Right cardiac atrium (tissue), 5 donors: ENCODE measurements around the gene EFCAB14. TPM values are rescaled to one million over a fixed set of nuclear protein-coding genes. Genes with fewer than 3 reads are reported as not detected.
A peak's percentile ranks its signal among the peaks of the same experiment; 100 is the strongest.
"Not testable (repeated sequence)": the region's sequence is repeated elsewhere in the genome, so short reads cannot be mapped to it uniquely, and the experiment has no call there.

Experiments used
- ATAC-seq, 2 donors: fragments of 200-7000 bp; cut with Tn5 transposase; one replicate each; pipeline versions ENCODE4 v1.8.0 to v1.9.1; 2020; ENCODE audit warnings: moderate library complexity in 2 of 2, mild to moderate bottlenecking in 1 of 2
- DNase-seq, 3 donors: peaks; one replicate each; pipeline ENCODE4 v3.0.0-alpha.2; 2020
- H3K27ac ChIP-seq: one replicate; pipeline ENCODE4 v1.5.1; 2013; ENCODE audit warnings: mild to moderate bottlenecking, low read length, control low read depth, moderate library complexity
- H3K27me3 ChIP-seq: one replicate; pipeline ENCODE4 v1.6.1; 2013; ENCODE audit not compliant: control insufficient read depth, insufficient read depth
- H3K4me1 ChIP-seq: one replicate; pipeline ENCODE4 v1.6.1; 2013; ENCODE audit warnings: low read length; ENCODE audit not compliant: control insufficient read depth, insufficient read depth
- H3K4me3 ChIP-seq: one replicate; pipeline ENCODE4 v1.5.1; 2013; ENCODE audit warnings: low read length, control low read depth
- H3K9me3 ChIP-seq: one replicate; pipeline ENCODE4 v1.6.1; 2013; ENCODE audit warnings: low read length; ENCODE audit not compliant: control insufficient read depth
- WGBS: extraction: QIAGEN DNeasy Blood & Tissue Kit; methylation state at CpG from one replicate; pipeline ENCODE4 v1.1.7; 2013; 5-methylcytosine and 5-hydroxymethylcytosine counted together
- intact Hi-C, 4 donors: fragments of 100-400 bp; cut with DNase I; formaldehyde crosslinking; loops; one replicate each; pipeline versions ENCODE4 v1.11.0 to v1.14.0; 2022 to 2023
- polyA plus RNA-seq: library from polyadenylated mRNA; stranded (reverse); fragments of 200-250 nt; gene quantifications from one replicate; pipeline ENCODE4 v1.2.3, GENCODE V29; 2013
- total RNA-seq, 4 donors: library from RNA; stranded (reverse); fragmentation: NEBNext Ultra II Directional; extraction: Animal tissue kit (Norgen Biotek cat#: 25700); gene quantifications; one replicate each; pipeline ENCODE4 v1.2.1, GENCODE V29; 2021
- donor health status: healthy with polysubstance abuse.
- donor health status: DM: no; HTN: yes; CAD: no.
- donor health status: DM: no; HTN: no; CAD: no.
- donor health status: DM: no; HTN: yes; CAD: no; lungs with severe emphysema.
- donor health status: DM: yes; HTN: yes; CAD: no.

Gene EFCAB14
- total and polyA plus RNA-seq, 5 donors = 21.3 to 78.3 (median 73.0) TPM

DNA sequence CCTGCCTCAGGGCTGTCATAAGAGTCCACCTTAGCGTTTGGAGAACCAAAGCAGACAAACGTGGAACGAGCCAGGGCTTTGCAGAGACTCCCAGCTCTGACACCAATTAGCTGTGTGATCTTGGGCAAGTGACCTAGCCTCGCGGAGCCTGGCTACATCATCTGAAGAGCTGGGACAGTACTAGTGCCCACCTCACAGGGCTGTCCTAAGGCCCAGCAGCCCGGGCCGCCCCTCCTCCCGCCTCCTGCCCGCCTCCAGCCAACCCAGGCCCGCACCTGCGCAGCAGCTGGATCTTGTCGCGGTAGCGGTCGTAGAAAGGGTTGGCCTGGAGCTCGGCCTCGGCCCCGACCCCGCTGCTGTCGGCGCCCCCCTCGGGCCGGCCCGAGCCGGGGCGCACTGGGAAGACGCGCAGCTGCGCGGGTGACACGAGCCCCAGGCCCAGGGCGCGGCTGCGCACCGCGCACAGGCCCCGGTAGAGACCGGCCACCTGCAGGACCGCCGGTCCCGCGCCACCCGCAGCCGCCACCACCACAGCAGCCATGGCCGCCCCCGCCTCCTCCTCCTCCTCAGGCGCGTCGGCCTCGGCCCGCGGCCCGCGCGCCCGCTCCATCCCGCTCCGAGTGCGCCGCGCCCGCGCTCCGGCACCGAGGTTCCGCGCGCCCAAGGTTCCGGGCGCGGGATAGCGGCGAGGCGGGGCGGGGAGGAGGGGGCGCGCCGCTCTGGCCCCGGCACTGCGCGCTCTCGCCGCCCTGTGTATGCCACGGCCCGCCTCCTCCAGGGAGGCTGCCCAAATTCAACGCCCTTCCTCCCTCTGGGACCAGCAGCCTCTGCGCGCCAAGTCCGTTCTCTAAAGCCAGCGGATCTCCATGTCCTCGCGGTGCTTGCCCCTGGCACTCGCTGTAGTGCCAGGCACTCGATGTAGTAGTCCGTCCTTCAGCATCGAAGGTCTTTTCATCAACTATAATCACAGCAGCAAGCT is 50.8 kb downstream of the EFCAB14 start, which contains the start of gene ATPAF1:
Gene ATPAF1 (minus strand): TSS at position 583 of the 979 bp plus-strand sequence. CDS start 42 bp downstream, at position 541.
- ATAC-seq = peak; percentile 95

DNA sequence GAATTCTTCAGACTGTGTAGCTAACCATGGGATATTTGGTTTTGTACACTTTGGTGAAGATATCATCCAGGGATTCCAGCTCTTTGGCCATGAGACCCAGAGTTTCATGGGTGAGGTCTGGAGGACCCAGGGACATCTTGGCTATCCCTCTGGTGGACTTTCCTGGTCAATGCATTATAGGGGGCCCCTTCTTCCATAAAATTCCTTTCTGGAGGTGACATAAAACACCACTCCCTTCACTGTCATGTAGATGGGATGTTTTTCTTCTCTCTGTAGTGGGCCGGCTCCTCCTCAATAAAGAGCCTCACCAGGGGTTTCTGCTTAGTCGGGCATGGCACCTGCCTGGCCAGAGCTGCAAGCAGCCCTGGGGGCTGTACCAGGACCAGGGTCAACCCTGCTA is 52.9 kb downstream of the EFCAB14 start:
- H3K4me1 ChIP-seq = no peaks in the 10 kb centered on the region
- H3K27ac ChIP-seq = no peak overlapping the region
- no peak for ATAC-seq
- 86% methylated on average over 2 of the region's 2 CpGs for WGBS
- no peaks in the 10 kb centered on the region for H3K9me3 ChIP-seq
- no peak overlapping the region for H3K4me3 ChIP-seq
- no peaks in the 10 kb centered on the region for H3K27me3 ChIP-seq
- intact Hi-C loops = loop anchor here in 1 of 4 donors (10.0 kb wide), 1 partner anchor 59 kb away; no protein-coding TSS in a partner anchor
- DNase-seq = no peak

More for the DNA sequence above, 50.8 kb downstream of the EFCAB14 start, which contains the start of gene ATPAF1:
- Histone ChIP-seq H3K9me3 (no peaks in the 10 kb centered on the region), H3K4me1 (no peaks in the 10 kb centered on the region), H3K4me3 (peak within 1 kb of the TSS; percentile 97), H3K27ac (peak within 1 kb of the TSS; percentile 63), H3K27me3 (no peaks in the 10 kb centered on the region)
- under 1% methylated on average over 96 of the region's 96 CpGs for WGBS
- DNase-seq = peak; percentile 84 to 93 (median 90)
- intact Hi-C loops = loop anchor here in 1 of 4 donors (10.0 kb wide), 1 partner anchor 57 kb away; no protein-coding TSS in a partner anchor

DNA sequence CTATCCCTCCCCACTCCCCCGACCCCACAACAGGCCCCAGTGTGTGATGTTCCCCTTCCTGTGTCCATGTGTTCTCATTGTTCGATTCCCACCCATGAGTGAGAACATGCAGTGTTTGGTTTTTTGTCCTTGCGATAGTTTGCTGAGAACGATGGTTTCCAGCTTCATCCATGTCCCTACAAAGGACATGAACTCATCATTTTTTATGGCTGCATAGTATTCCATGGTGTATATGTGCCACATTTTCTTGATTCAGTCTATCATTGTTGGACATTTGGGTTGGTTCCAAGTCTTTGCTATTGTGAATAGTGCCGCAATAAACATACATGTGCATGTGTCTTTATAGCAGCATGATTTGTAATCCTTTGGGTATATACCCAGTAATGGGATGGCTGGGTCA is 56.0 kb downstream of the EFCAB14 start:
- 96% methylated on average over 4 of the region's 5 CpGs for WGBS

DNA sequence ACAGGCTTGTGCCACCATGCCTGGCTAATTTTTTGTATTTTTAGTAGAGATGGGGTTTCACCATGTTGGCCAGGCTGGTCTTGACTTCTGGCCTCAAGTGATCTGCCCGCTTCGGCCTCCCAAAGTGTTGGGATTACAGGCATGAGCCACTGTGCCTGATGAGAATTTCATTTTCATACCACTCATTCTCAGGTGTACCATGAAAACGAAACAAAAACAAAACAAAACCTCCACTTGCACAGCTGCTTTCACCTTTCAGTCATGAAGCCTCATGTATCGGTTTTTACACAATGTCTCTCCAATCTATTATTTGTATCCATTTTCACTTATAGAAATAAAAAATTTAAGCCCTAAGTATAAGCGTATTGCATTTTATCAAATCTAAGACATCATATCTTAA is 58.8 kb downstream of the EFCAB14 start:
- not testable (repeated sequence) for DNase-seq, H3K9me3 ChIP-seq, H3K4me3 ChIP-seq, H3K4me1 ChIP-seq, H3K27me3 ChIP-seq, H3K27ac ChIP-seq, ATAC-seq
- intact Hi-C loops = loop anchor here in 1 of 4 donors (10.0 kb wide), 1 partner anchor 65 kb away; no protein-coding TSS in a partner anchor
- 95% methylated on average over 5 of the region's 5 CpGs for WGBS

More for the DNA sequence above, 56.0 kb downstream of the EFCAB14 start:
- H3K4me1 ChIP-seq, H3K27me3 ChIP-seq, H3K9me3 ChIP-seq, DNase-seq, ATAC-seq, H3K4me3 ChIP-seq, H3K27ac ChIP-seq: not testable (repeated sequence)
- intact Hi-C loops = loop anchor here in 1 of 4 donors (10.0 kb wide), 1 partner anchor 62 kb away; no protein-coding TSS in a partner anchor

DNA sequence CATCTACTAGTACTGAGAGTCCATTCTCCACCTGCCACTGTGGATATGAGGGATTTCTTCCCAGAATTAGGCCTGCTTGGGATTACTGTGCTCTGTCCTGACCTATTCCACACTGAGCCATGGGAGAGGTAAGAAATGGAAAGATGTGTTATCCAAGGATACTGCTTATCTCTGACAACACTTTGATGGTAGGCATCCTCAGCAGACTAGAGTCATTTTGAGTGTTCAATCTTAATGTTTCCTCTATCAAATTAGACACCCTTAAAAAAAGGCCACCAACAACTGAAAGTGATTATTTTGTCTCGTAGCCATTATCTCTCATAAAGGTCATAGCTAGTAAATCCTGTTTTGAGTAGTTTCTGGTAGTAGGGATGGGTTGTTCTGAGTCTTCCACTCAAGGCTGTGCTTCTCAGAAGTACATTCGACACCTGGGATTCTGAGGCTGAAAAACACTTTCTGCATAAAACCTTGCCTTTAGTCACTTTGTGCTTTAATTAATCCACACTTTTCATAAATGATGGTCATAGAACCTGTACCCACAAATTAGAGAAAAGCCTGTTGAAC is 59.5 kb downstream of the EFCAB14 start:
- 79% methylated on average over 2 of the region's 2 CpGs for WGBS
- intact Hi-C loops = no loop called here
- DNase-seq (no peak), ATAC-seq (no peak)
- no peaks in the 10 kb centered on the region for H3K4me1 ChIP-seq
- no peaks in the 10 kb centered on the region for H3K9me3 ChIP-seq
- H3K4me3 ChIP-seq = no peak overlapping the region
- no peak overlapping the region for H3K27ac ChIP-seq
- no peaks in the 10 kb centered on the region for H3K27me3 ChIP-seq

DNA sequence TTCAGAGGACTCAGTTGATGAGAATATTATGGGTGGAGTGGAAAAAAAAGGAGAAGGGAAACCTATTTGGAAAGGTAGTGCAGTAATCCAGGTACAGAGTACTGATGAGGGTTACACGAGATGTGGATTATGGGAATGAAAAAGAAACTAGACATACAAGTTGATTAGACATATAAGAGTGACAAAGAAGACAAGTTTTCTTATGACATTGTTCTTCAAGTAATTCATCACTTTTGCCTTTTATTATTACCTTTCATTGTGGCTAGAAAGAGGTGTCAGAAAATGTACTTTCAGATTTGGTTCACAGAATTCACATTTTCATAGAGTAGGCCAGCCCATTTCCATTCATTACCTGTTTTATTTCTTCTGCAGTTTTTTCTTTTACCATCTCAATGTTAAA is 61.1 kb downstream of the EFCAB14 start:
- H3K27ac ChIP-seq = no peak overlapping the region
- no peak for DNase-seq

DNA sequence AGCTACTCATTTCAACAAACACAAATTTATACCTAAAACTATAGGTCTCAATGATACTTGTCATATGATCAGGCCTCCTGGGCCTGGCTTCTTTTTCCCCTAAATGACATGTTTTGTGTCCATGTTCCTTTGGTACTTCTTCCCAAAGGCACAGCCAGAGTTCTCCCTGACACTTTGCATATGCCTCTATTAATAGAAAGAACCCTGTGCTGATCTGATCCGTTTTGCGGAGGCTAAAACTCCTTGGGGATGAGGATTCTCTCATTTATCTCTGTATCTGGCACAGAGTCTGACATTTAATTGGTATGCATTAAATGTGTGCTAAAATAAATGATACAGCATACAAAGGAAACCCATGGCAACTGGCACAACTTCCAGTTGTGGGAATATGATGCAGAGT is 62.3 kb downstream of the EFCAB14 start:
- no peak overlapping the region for H3K4me3 ChIP-seq
- intact Hi-C loops = no loop called here
- no peaks in the 10 kb centered on the region for H3K4me1 ChIP-seq
- no peaks in the 10 kb centered on the region for H3K27me3 ChIP-seq
- H3K27ac ChIP-seq = no peak overlapping the region
- ATAC-seq (peak in 1 of 2 donors; percentile 23), DNase-seq (no peak)
- WGBS = 51% methylated on average over 2 of the region's 2 CpGs
- H3K9me3 ChIP-seq = no peaks in the 10 kb centered on the region

More for the DNA sequence above, 61.1 kb downstream of the EFCAB14 start:
- H3K27me3 ChIP-seq = no peaks in the 10 kb centered on the region
- H3K4me3 ChIP-seq = no peak overlapping the region
- 95% methylated on average over 1 of the region's 1 CpG for WGBS
- no peak for ATAC-seq
- no peaks in the 10 kb centered on the region for H3K4me1 ChIP-seq
- no peaks in the 10 kb centered on the region for H3K9me3 ChIP-seq
- intact Hi-C loops = no loop called here

DNA sequence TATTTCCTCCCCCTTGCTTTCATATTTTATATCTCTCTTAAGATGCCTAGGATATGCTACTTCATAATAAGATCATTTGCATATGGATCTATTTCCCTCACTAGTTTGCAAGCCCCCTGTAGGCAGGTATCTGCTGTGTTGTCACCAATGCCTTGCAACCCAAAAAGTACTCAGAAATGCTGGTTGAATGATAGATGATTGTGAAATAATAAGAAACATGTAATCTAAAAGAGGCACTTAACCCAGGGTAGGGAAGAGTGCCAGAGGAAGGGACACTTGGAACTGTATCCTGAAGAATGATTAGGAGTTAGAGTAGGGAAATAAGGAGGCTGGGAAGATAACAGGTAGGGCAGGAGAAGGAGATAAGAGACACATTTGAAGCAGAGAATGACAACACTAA is 63.1 kb downstream of the EFCAB14 start:
- Histone ChIP-seq H3K27ac (no peak overlapping the region), H3K27me3 (no peaks in the 10 kb centered on the region), H3K4me3 (no peak overlapping the region), H3K4me1 (no peaks in the 10 kb centered on the region), H3K9me3 (no peaks in the 10 kb centered on the region)
- intact Hi-C loops = no loop called here
- DNase-seq (no peak), ATAC-seq (no peak)

DNA sequence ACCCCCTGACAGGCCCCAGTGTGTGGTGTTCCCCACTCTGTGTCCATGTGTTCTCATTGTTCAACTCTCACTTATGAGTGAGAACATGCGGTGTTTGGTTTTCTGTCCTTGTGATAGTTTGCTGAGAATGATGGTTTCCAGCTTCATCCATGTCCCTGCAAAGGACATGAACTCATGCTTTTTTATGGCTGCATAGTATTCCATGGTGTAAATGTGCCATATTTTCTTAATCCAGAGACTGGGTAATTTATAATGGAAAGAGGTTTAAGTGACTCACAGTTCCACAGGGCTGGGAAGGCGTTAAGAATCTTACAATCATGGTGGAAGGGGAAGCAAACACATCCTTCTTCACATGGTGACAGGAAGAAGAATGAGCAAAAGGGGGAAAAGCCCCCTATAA is 64.2 kb downstream of the EFCAB14 start:
- H3K27ac ChIP-seq, ATAC-seq, DNase-seq, H3K27me3 ChIP-seq, intact Hi-C loops, H3K4me1 ChIP-seq, H3K4me3 ChIP-seq, H3K9me3 ChIP-seq: not testable (repeated sequence)
- WGBS = 96% methylated on average over 2 of the region's 2 CpGs

DNA sequence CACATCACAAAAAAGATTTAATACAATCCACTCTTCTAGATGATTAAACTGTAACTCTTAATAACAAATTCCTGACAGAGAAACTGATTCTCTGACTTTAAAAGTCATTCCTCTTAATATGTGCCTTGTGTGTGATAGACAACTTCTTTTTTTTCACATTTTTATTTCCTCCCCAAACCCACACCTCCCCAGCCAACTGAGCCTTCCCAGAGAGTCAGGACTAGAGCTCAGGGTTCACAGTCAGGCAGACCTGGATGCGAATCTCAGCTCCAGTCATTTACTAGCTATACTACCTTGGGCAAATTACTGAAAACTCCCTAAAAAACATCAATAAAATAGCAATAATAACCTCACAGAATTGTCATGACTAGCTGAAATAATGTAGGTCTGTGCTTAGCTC is 64.9 kb downstream of the EFCAB14 start:
- no peak for DNase-seq
- Histone ChIP-seq H3K4me3 (no peak overlapping the region), H3K27me3 (no peaks in the 10 kb centered on the region), H3K27ac (peak overlapping the region; percentile 27), H3K4me1 (no peaks in the 10 kb centered on the region), H3K9me3 (no peaks in the 10 kb centered on the region)
- intact Hi-C loops = no loop called here
- ATAC-seq = no peak
- WGBS = 92% methylated on average over 1 of the region's 1 CpG

DNA sequence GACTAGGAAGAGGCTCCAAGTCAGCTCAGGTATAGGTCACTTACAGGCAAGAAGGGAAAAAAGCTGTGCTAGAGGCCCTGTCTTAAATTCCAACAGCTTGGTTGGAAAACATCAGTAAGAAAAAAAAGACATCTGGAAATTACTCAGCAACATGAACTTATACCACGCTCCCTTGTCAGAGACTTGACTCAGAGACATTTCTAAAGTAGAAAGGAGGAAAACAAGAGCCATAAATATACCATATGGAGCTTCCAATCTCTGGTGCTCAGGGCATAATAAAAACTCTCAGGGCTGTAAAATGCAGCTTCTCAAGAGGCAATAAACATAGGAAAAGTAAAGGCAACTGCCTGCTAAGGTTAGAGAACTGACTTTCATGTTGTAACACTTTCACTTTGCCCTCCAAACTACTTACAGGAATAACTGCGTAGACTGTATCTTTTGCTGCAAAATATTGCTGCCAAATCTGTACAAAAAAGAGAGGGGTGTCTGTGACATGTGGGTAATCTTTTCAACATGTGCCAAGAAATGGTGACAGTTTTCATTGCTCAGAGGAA is 65.4 kb downstream of the EFCAB14 start:
- no peak for DNase-seq
- no peaks in the 10 kb centered on the region for H3K9me3 ChIP-seq
- no peaks in the 10 kb centered on the region for H3K27me3 ChIP-seq
- H3K4me1 ChIP-seq = no peaks in the 10 kb centered on the region
- peak overlapping the region; percentile 64 for H3K27ac ChIP-seq
- WGBS = 57% methylated on average over 2 of the region's 2 CpGs
- intact Hi-C loops = no loop called here
- no peak for ATAC-seq
- no peak overlapping the region for H3K4me3 ChIP-seq
